Measurements from ENCODE around the gene DLL3. TPM values are rescaled to one million over a fixed set of nuclear protein-coding genes. Genes with fewer than 3 reads are reported as not detected.

The DLL3 gene
- polyA plus RNA-seq, 2 of the 4 experiments (the other 2 are of a cell fraction) = 6.7 to 6.8 TPM

DNA sequence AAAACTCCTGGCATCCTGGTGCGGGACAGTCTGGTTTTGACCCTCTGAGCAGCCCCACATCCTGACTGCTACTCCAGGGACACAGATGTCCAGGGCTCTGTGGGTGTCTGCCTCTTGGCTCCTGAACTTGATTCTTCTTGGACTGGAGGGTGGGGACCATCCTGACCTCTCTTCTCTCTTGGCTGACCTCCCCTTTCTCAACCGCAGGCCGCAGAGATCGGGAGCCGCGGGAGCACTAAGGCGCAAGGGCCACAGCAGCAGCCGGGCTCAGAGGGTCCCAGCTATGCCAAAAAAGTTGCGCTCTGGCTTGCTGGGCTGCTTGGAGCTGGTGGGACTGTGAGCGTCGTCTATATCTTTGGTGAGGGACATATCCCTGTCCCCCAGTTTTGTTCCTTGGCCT, 17.1 kb upstream of the DLL3 start:
- ATAC-seq (no peak; a peak in 2 of 6 replicates), DNase-seq (ENCODE audit: low read depth in 1 of 2, low spot score in 1 of 2) (no peak), FAIRE-seq (peak; percentile 28)
- 83% methylated on average over 11 of the region's 11 CpGs for WGBS (ENCODE audit: missing lambda C conversion rate)
- Histone ChIP-seq H3K27ac (peak overlapping the region; percentile 86 to 92), H3K4me1 (peaks cover 15% of the 10 kb centered on the region), H3K4me3 (peak overlapping the region; percentile 70), H3K4me2 (peak overlapping the region; percentile 85), H3K9me3 (no peaks in the 10 kb centered on the region)
- TF ChIP-seq RARB (CRISPR knock-in tag; IDR thresholded peaks at IDR 0.05) (no peak), HEYL (CRISPR knock-in tag; IDR thresholded peaks at IDR 0.05) (no peak), MAZ (IDR thresholded peaks at IDR 0.05; ENCODE audit: borderline replicate concordance, low read depth, low read length) (no peak), ESRRA (IDR thresholded peaks at IDR 0.05; ENCODE audit: borderline replicate concordance, low read length) (no peak), RCOR1 (IDR thresholded peaks at IDR 0.05; ENCODE audit: low read depth, low read length) (no peak), RFX5 (IDR thresholded peaks at IDR 0.05) (no peak), NFE2L2 (conservative IDR thresholded peaks at IDR 0.05; ENCODE audit: low read length) (no peak), MAFK (IDR thresholded peaks at IDR 0.05; ENCODE audit: partially characterized antibody) (no peak), CHD2 (IDR thresholded peaks at IDR 0.05; ENCODE audit: low read length, partially characterized antibody) (no peak), EHMT2 (IDR thresholded peaks at IDR 0.05; ENCODE audit: low read depth) (no peak), BHLHE40 (IDR thresholded peaks at IDR 0.05; ENCODE audit: low read depth, low read length) (no peak)
- CTCF ChIA-PET = interaction anchor here (0.7 to 8.8 kb wide), 10 partner anchors 11 to 70 kb away, joined by 3 to 108 read pairs (median 6); partner anchors contain the start of genes DLL3, EID2B and PLEKHG2
- POLR2A ChIA-PET = no interaction called here

- 74% methylated on average over 6 of the region's 6 CpGs for WGBS (ENCODE audit: missing lambda C conversion rate)
- TF ChIP-seq, protein P1, sequence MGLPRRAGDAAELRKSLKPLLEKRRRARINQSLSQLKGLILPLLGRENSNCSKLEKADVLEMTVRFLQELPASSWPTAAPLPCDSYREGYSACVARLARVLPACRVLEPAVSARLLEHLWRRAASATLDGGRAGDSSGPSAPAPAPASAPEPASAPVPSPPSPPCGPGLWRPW (IDR thresholded peaks at IDR 0.05) = no peak
- no peak for TF ChIP-seq POLR2A (IDR thresholded peaks at IDR 0.05; ENCODE audit: low read length)
- TF ChIP-seq ZSCAN20 (CRISPR knock-in tag; IDR thresholded peaks at IDR 0.05) = no peak
- no peak for TF ChIP-seq HOXB13 (CRISPR knock-in tag; IDR thresholded peaks at IDR 0.05; ENCODE audit: low read depth)
- no peak for TF ChIP-seq RARB (CRISPR knock-in tag; IDR thresholded peaks at IDR 0.05)
- no peak for TF ChIP-seq EP300 (IDR thresholded peaks at IDR 0.05)
- no peak for TF ChIP-seq GATA3 (IDR thresholded peaks at IDR 0.05; ENCODE audit: borderline replicate concordance)
- TF ChIP-seq, protein P2, sequence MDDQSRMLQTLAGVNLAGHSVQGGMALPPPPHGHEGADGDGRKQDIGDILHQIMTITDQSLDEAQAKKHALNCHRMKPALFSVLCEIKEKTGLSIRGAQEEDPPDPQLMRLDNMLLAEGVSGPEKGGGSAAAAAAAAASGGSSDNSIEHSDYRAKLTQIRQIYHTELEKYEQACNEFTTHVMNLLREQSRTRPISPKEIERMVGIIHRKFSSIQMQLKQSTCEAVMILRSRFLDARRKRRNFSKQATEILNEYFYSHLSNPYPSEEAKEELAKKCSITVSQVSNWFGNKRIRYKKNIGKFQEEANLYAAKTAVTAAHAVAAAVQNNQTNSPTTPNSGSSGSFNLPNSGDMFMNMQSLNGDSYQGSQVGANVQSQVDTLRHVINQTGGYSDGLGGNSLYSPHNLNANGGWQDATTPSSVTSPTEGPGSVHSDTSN (IDR thresholded peaks at IDR 0.05) = no peak
- TF ChIP-seq RFX5 (IDR thresholded peaks at IDR 0.05) = no peak
- no peak for TF ChIP-seq NR3C1 (IDR thresholded peaks at IDR 0.05)
- no peak for TF ChIP-seq JUNB (IDR thresholded peaks at IDR 0.05)
- TF ChIP-seq, protein P3, sequence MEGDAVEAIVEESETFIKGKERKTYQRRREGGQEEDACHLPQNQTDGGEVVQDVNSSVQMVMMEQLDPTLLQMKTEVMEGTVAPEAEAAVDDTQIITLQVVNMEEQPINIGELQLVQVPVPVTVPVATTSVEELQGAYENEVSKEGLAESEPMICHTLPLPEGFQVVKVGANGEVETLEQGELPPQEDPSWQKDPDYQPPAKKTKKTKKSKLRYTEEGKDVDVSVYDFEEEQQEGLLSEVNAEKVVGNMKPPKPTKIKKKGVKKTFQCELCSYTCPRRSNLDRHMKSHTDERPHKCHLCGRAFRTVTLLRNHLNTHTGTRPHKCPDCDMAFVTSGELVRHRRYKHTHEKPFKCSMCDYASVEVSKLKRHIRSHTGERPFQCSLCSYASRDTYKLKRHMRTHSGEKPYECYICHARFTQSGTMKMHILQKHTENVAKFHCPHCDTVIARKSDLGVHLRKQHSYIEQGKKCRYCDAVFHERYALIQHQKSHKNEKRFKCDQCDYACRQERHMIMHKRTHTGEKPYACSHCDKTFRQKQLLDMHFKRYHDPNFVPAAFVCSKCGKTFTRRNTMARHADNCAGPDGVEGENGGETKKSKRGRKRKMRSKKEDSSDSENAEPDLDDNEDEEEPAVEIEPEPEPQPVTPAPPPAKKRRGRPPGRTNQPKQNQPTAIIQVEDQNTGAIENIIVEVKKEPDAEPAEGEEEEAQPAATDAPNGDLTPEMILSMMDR (IDR thresholded peaks at IDR 0.05) = no peak
- no peak for TF ChIP-seq PHF8 (IDR thresholded peaks at IDR 0.05; ENCODE audit: borderline replicate concordance, low read depth)
- TF ChIP-seq MAZ (IDR thresholded peaks at IDR 0.05; ENCODE audit: borderline replicate concordance, low read depth, low read length) = no peak
- no peak for TF ChIP-seq HDAC2 (IDR thresholded peaks at IDR 0.05)
- DNase-seq (ENCODE audit: low read depth in 1 of 2, low spot score in 1 of 2) (no peak), FAIRE-seq (peak; percentile 39), ATAC-seq (no peak)
- POLR2A ChIA-PET = no interaction called here
- Histone ChIP-seq H3K9me3 (no peaks in the 10 kb centered on the region), H3K4me2 (no peak overlapping the region), H3K27ac (no peak overlapping the region), H3K4me3 (no peak overlapping the region), H3K4me1 (peaks cover 15% of the 10 kb centered on the region)
- CTCF ChIA-PET = interaction anchor here (1.6 to 8.8 kb wide), 3 partner anchors 8 to 49 kb away, joined by 4 to 108 read pairs (median 51); partner anchors contain the start of genes DLL3 and EID2B
Observed at GRCh38 chr19:39483141-39483540, 15.6 kb upstream of the DLL3 start.

- H3K4me1 ChIP-seq = peaks cover 7% of the 10 kb centered on the region
- DNase-seq (ENCODE audit: low read depth in 1 of 2, low spot score in 1 of 2) (peak in 1 of 2 experiments; percentile 64), FAIRE-seq (peak; percentile 7), ATAC-seq (peak; percentile 39 to 49)
- CTCF ChIA-PET = interaction anchor here (0.8 to 15.8 kb wide), 8 partner anchors 9 to 92 kb away, joined by 4 to 305 read pairs (median 6); partner anchors contain the start of genes DLL3 and EID2B
- TF ChIP-seq ATOH8 (CRISPR knock-in tag; IDR thresholded peaks at IDR 0.05; ENCODE audit: low read depth) (no peak), KDM5A (IDR thresholded peaks at IDR 0.05) (no peak)
- no peak overlapping the region for H3K4me2 ChIP-seq
- POLR2A ChIA-PET = interaction anchor here (0.7 to 2.7 kb wide), 2 partner anchors 9 to 37 kb away, joined by 3 to 12 read pairs; partner anchors contain the start of gene TIMM50
- no peak overlapping the region for H3K27ac ChIP-seq
- no peak overlapping the region for H3K4me3 ChIP-seq
- 68% methylated on average over 10 of the region's 10 CpGs for WGBS (ENCODE audit: missing lambda C conversion rate)
- no peaks in the 10 kb centered on the region for H3K9me3 ChIP-seq
Observed at GRCh38 chr19:39489756-39490155, 9.0 kb upstream of the DLL3 start.
